GM12874 (cell line): ENCODE measurements around the gene ELOA.

Experiments used
- CTCF ChIP-seq: IDR thresholded peaks from 2 replicates; pipeline ENCODE4 v1.5.1; 2011; ENCODE audit warnings: low read depth, mild to moderate bottlenecking, control low read depth, low read length, moderate library complexity; ENCODE audit not compliant: insufficient read depth

ELOA gene

GRCh38 chr1:23701310-23701709 lies 42.0 kb upstream of the ELOA start:
- TF ChIP-seq CTCF = no peak

- no peak for TF ChIP-seq CTCF
These were observed 41.3 kb upstream of the ELOA start for GRCh38 chr1:23701996-23702395.

GRCh38 chr1:23704834-23705495 lies 38.3 kb upstream of the ELOA start:
- no peak for TF ChIP-seq CTCF

- TF ChIP-seq CTCF = no peak
These were observed 34.0 kb upstream of the ELOA start for GRCh38 chr1:23709229-23709628.

- TF ChIP-seq CTCF = peak; percentile 54; the same call in 1 of the 2 replicates
These were observed 24.8 kb upstream of the ELOA start for GRCh38 chr1:23718482-23718881.

- no peak for TF ChIP-seq CTCF
These were observed 24.0 kb upstream of the ELOA start for GRCh38 chr1:23719162-23719820.

GRCh38 chr1:23720256-23720995 lies 22.8 kb upstream of the ELOA start:
- TF ChIP-seq CTCF = no peak
